GM18861 (cell line): ENCODE data around the gene NFKBIE.
A peak's percentile ranks its signal among the peaks of the same experiment; 100 is the strongest.

Experiments used
- ATAC-seq: cut with Tn5 transposase; IDR thresholded peaks from one replicate; pipeline ENCODE4 v1.9.1; 2021; ENCODE audit not compliant: unreplicated experiment

The NFKBIE gene

GRCh38 chr6:44229376-44230033 lies 35.8 kb downstream of the NFKBIE start:
- ATAC-seq: no peak

- no peak for ATAC-seq
Observed at GRCh38 chr6:44228836-44229235, 36.5 kb downstream of the NFKBIE start.

GRCh38 chr6:44228433-44228832 lies 36.9 kb downstream of the NFKBIE start:
- no peak for ATAC-seq

- no peak for ATAC-seq
Observed at GRCh38 chr6:44228031-44228430, 37.3 kb downstream of the NFKBIE start.

GRCh38 chr6:44227148-44227793 lies 38.1 kb downstream of the NFKBIE start:
- no peak for ATAC-seq

- ATAC-seq: no peak
Observed at GRCh38 chr6:44226368-44227147, 38.8 kb downstream of the NFKBIE start.

GRCh38 chr6:44225579-44226325 lies 39.6 kb downstream of the NFKBIE start:
- ATAC-seq: no peak

- ATAC-seq: no peak
Observed at GRCh38 chr6:44224965-44225305, 40.4 kb downstream of the NFKBIE start.

GRCh38 chr6:44224029-44224964 lies 41.1 kb downstream of the NFKBIE start:
- no peak for ATAC-seq

- ATAC-seq: no peak
Observed at GRCh38 chr6:44223319-44224028, 41.9 kb downstream of the NFKBIE start, which contains the start of gene SLC29A1. SLC29A1 (plus strand) TSS chr6:44223595; CDS start chr6:44227314, 3,719 bp downstream.

GRCh38 chr6:44222486-44223318 lies 42.6 kb downstream of the NFKBIE start:
- ATAC-seq: no peak

GRCh38 chr6:44221961-44222335 lies 43.4 kb downstream of the NFKBIE start:
- no peak for ATAC-seq

GRCh38 chr6:44221291-44221960 lies 43.9 kb downstream of the NFKBIE start:
- peak; percentile 49 for ATAC-seq

GRCh38 chr6:44220913-44221290 lies 44.4 kb downstream of the NFKBIE start:
- ATAC-seq: no peak

GRCh38 chr6:44219815-44220784 lies 45.3 kb downstream of the NFKBIE start:
- no peak for ATAC-seq

GRCh38 chr6:44219053-44219814 lies 46.1 kb downstream of the NFKBIE start:
- ATAC-seq: peak; percentile 43
